Glutamatergic neuron (in vitro differentiated cells): ENCODE data around the gene RAB14. TPM values are rescaled to one million over a fixed set of nuclear protein-coding genes. Genes with fewer than 3 reads are reported as not detected.

ENCODE experiments used
- DNase-seq: peaks from one replicate; pipeline ENCODE4 v3.0.0; 2022
- H3K27ac Mint-ChIP-seq: one replicate; pipeline ENCODE4 v1.8.0; 2020; ENCODE audit warnings: mild to moderate bottlenecking, mixed read lengths, inconsistent platforms; ENCODE audit not compliant: unreplicated experiment
- H3K27me3 Mint-ChIP-seq: one replicate; pipeline ENCODE4 v1.8.0; 2020; ENCODE audit warnings: mild to moderate bottlenecking, moderate library complexity, mixed read lengths, inconsistent platforms; ENCODE audit not compliant: unreplicated experiment
- H3K36me3 Mint-ChIP-seq: one replicate; pipeline ENCODE4 v1.8.0; 2020; ENCODE audit warnings: mild to moderate bottlenecking, mixed read lengths, inconsistent platforms; ENCODE audit not compliant: unreplicated experiment
- H3K4me1 Mint-ChIP-seq: one replicate; pipeline ENCODE4 v1.8.0; 2020; ENCODE audit warnings: mild to moderate bottlenecking, low read depth, mixed read lengths, inconsistent platforms; ENCODE audit not compliant: unreplicated experiment
- H3K4me3 Mint-ChIP-seq: one replicate; pipeline ENCODE4 v1.8.0; 2020; ENCODE audit warnings: mild to moderate bottlenecking, mixed read lengths, inconsistent platforms; ENCODE audit not compliant: unreplicated experiment
- H3K9me3 Mint-ChIP-seq: one replicate; pipeline ENCODE4 v1.8.0; 2020; ENCODE audit warnings: mild to moderate bottlenecking, moderate library complexity, mixed read lengths, inconsistent platforms; ENCODE audit not compliant: unreplicated experiment
- CTCF ChIP-seq: fragments of 200-600 bp; sonication (generic); IDR thresholded peaks from one replicate; pipeline ENCODE4 v1.5.0; 2021; ENCODE audit not compliant: partially characterized antibody, unreplicated experiment
- total RNA-seq: library from RNA; stranded (reverse); fragmentation: NEBNext Ultra II Directional; extraction: Animal tissue kit (Norgen Biotek cat#: 25700); gene quantifications from one replicate; pipeline ENCODE4 v1.2.1, GENCODE V29; 2021; ENCODE audit not compliant: unreplicated experiment

The RAB14 gene
- total RNA-seq, 1 donor from 2014 or later, result 50.7 TPM

GRCh38 chr9:121153642-121154041 lies 48.0 kb downstream of the RAB14 start:
- Mint-ChIP-seq H3K9me3 (peaks cover 1% of the 10 kb centered on the region), H3K4me3 (no peak overlapping the region), H3K27ac (no peak overlapping the region), H3K4me1 (no peaks in the 10 kb centered on the region), H3K36me3 (no peaks in the 10 kb centered on the region), H3K27me3 (no peaks in the 10 kb centered on the region)
- no peak for TF ChIP-seq CTCF
- DNase-seq, result no peak

GRCh38 chr9:121150188-121150587 lies 51.5 kb downstream of the RAB14 start:
- Mint-ChIP-seq H3K4me3 (no peak overlapping the region), H3K36me3 (no peaks in the 10 kb centered on the region), H3K27ac (no peak overlapping the region), H3K4me1 (no peaks in the 10 kb centered on the region), H3K9me3 (peaks cover 1% of the 10 kb centered on the region), H3K27me3 (no peaks in the 10 kb centered on the region)
- TF ChIP-seq CTCF, result no peak
- DNase-seq, result no peak

- Mint-ChIP-seq H3K4me1 (no peaks in the 10 kb centered on the region), H3K27ac (no peak overlapping the region), H3K9me3 (no peaks in the 10 kb centered on the region), H3K4me3 (no peak overlapping the region), H3K27me3 (no peaks in the 10 kb centered on the region), H3K36me3 (no peaks in the 10 kb centered on the region)
- DNase-seq, result no peak
- no peak for TF ChIP-seq CTCF
Measured at GRCh38 chr9:121144482-121144881, 57.2 kb downstream of the RAB14 start.

- no peaks in the 10 kb centered on the region for H3K9me3 Mint-ChIP-seq
- no peak overlapping the region for H3K4me3 Mint-ChIP-seq
- no peak overlapping the region for H3K27ac Mint-ChIP-seq
- no peaks in the 10 kb centered on the region for H3K36me3 Mint-ChIP-seq
- no peaks in the 10 kb centered on the region for H3K27me3 Mint-ChIP-seq
- DNase-seq, result no peak
- H3K4me1 Mint-ChIP-seq, result no peaks in the 10 kb centered on the region
- no peak for TF ChIP-seq CTCF
Measured at GRCh38 chr9:121143771-121144170, 57.9 kb downstream of the RAB14 start.

GRCh38 chr9:121141706-121142105 lies 60.0 kb downstream of the RAB14 start:
- no peak overlapping the region for H3K4me3 Mint-ChIP-seq
- no peaks in the 10 kb centered on the region for H3K36me3 Mint-ChIP-seq

More at GRCh38 chr9:121141706-121142105, 60.0 kb downstream of the RAB14 start:
- no peak for DNase-seq
- Mint-ChIP-seq H3K27ac (no peak overlapping the region), H3K9me3 (no peaks in the 10 kb centered on the region), H3K4me1 (no peaks in the 10 kb centered on the region), H3K27me3 (no peaks in the 10 kb centered on the region)
- no peak for TF ChIP-seq CTCF
